DOHH2 (cell line): Measurements from ENCODE around the gene LRRC8B.

Experiments
- CTCF ChIP-seq: fragments of 200-600 bp; sonication (generic); IDR thresholded peaks from one replicate; pipeline ENCODE4 v1.5.1; 2014; ENCODE audit warnings: antibody characterized with exemption, mild to moderate bottlenecking, low read depth, low read length; ENCODE audit not compliant: poor library complexity, severe bottlenecking
- EZH2phosphoT487 ChIP-seq: fragments of 200-600 bp; sonication (generic); IDR thresholded peaks from 2 replicates; pipeline ENCODE4 v1.6.1; 2017; ENCODE audit warnings: borderline replicate concordance, mild to moderate bottlenecking, antibody characterized with exemption, low read length, moderate library complexity, mixed read lengths

- TF ChIP-seq CTCF (no peak), EZH2phosphoT487 (no peak)
These were observed 32.8 kb downstream of the LRRC8B start for GRCh38 chr1:89557445-89557825.
